ENCODE measurements around the gene SLC25A29.
A peak's percentile ranks its signal among the peaks of the same experiment; 100 is the strongest.
"Not testable (repeated sequence)": the region's sequence is repeated elsewhere in the genome, so short reads cannot be mapped to it uniquely, and the experiment has no call there.

The SLC25A29 gene

DNA sequence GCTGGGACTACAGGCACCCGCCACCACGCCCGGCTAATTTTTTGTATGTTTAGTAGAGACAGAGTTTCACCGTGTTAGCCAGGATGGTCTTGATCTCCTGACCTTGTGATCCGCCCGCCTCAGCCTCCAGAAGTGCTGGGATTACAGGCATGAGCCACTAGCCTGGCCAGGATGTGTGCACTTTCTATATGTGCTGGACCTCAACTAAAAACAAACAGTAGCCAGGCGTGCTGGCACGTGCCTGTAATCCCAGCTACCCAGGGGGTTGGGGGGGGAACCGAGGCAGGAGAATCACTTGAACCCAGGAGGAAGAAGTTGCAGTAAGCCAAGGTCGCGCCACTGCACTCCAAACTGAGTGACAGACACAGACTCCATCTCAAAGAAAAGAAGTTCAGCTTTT lies 9.5 kb downstream of the SLC25A29 start:
- CTCF ChIA-PET: interaction anchor here (5.8 kb wide), 1 partner anchor 11 kb away, joined by 30 read pairs; no protein-coding TSS in a partner anchor
- H3K9me3 ChIP-seq (ENCODE audit: control insufficient read depth, insufficient read depth, low read depth, low read length); H3K27ac ChIP-seq (ENCODE audit: extremely low read depth, low read depth, low read length); H3K4me1 ChIP-seq (ENCODE audit: control insufficient read depth, insufficient read depth, low read length); POLR2A ChIA-PET; H3K4me3 ChIP-seq (ENCODE audit: low read depth, low read length): not testable (repeated sequence)
- H3K36me3 ChIP-seq (ENCODE audit: control insufficient read depth in 2 of 2, insufficient read depth in 1 of 2, low read length in 2 of 2): peaks cover 0 to 16% of the 10 kb centered on the region in 2 experiments; a peak in 2 of 3 replicates
- TF ChIP-seq, protein P1, sequence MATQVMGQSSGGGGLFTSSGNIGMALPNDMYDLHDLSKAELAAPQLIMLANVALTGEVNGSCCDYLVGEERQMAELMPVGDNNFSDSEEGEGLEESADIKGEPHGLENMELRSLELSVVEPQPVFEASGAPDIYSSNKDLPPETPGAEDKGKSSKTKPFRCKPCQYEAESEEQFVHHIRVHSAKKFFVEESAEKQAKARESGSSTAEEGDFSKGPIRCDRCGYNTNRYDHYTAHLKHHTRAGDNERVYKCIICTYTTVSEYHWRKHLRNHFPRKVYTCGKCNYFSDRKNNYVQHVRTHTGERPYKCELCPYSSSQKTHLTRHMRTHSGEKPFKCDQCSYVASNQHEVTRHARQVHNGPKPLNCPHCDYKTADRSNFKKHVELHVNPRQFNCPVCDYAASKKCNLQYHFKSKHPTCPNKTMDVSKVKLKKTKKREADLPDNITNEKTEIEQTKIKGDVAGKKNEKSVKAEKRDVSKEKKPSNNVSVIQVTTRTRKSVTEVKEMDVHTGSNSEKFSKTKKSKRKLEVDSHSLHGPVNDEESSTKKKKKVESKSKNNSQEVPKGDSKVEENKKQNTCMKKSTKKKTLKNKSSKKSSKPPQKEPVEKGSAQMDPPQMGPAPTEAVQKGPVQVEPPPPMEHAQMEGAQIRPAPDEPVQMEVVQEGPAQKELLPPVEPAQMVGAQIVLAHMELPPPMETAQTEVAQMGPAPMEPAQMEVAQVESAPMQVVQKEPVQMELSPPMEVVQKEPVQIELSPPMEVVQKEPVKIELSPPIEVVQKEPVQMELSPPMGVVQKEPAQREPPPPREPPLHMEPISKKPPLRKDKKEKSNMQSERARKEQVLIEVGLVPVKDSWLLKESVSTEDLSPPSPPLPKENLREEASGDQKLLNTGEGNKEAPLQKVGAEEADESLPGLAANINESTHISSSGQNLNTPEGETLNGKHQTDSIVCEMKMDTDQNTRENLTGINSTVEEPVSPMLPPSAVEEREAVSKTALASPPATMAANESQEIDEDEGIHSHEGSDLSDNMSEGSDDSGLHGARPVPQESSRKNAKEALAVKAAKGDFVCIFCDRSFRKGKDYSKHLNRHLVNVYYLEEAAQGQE (tag by site-specific recombination; IDR thresholded peaks at IDR 0.05): peak; percentile 55; the same call in 1 of the 2 replicates
- 0 out of 2 replicates have a peak, but pooled peaks have one; percentile 7 for TF ChIP-seq ZIC2 (tag by site-specific recombination; IDR thresholded peaks at IDR 0.05)

DNA sequence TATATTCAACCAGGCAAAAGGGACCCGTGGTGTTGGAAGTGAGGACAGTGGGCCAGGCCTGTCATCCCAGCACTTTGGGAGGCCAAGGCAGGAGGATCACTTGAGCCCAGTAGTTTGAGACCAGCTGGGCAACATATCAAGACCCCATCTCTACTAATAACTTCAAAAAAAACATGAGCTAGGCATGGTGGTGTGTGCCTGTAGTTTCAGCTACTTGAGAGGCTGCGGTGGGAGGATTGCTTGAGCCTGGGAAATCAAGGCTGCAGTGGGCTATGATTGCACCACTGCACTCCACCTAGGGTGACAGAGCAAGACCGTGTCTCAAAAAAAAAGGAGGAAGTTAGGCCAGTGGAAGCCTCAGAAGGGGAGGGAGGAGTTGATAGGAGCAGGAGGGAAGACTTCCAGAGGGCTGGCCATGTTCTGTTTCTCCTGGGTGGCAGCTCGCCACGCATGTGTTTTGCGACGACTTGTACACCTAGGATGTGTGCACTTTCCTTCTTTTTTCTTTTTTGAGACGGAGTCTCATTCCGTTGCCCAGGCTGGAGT lies 10.1 kb downstream of the SLC25A29 start:
- Histone ChIP-seq H3K4me3 (ENCODE audit: low read depth, low read length) (no peak overlapping the region), H3K9me3 (ENCODE audit: control insufficient read depth, insufficient read depth, low read depth, low read length) (no peaks in the 10 kb centered on the region), H3K36me3 (ENCODE audit: control insufficient read depth in 2 of 2, insufficient read depth in 1 of 2, low read length in 2 of 2) (peaks cover 0 to 22% of the 10 kb centered on the region in 2 experiments; a peak in 2 of 3 replicates), H3K4me1 (ENCODE audit: control insufficient read depth, insufficient read depth, low read length) (no peaks in the 10 kb centered on the region), H3K27ac (ENCODE audit: extremely low read depth, low read depth, low read length) (no peak overlapping the region)
- POLR2A ChIA-PET: no interaction called here
- CTCF ChIA-PET: interaction anchor here (5.8 kb wide), 1 partner anchor 11 kb away, joined by 30 read pairs; no protein-coding TSS in a partner anchor
- TF ChIP-seq MYNN (tag by site-specific recombination; IDR thresholded peaks at IDR 0.05; ENCODE audit: borderline replicate concordance): no peak
- TF ChIP-seq, protein P2, sequence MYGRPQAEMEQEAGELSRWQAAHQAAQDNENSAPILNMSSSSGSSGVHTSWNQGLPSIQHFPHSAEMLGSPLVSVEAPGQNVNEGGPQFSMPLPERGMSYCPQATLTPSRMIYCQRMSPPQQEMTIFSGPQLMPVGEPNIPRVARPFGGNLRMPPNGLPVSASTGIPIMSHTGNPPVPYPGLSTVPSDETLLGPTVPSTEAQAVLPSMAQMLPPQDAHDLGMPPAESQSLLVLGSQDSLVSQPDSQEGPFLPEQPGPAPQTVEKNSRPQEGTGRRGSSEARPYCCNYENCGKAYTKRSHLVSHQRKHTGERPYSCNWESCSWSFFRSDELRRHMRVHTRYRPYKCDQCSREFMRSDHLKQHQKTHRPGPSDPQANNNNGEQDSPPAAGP (tag by site-specific recombination; IDR thresholded peaks at IDR 0.05): no peak
- TF ChIP-seq MEIS1 (CRISPR knock-in tag; IDR thresholded peaks at IDR 0.05; ENCODE audit: borderline replicate concordance): no peak
- TF ChIP-seq ZNF121 (tag by site-specific recombination; IDR thresholded peaks at IDR 0.05): peak; percentile 62; the same call in 1 of the 2 replicates

DNA sequence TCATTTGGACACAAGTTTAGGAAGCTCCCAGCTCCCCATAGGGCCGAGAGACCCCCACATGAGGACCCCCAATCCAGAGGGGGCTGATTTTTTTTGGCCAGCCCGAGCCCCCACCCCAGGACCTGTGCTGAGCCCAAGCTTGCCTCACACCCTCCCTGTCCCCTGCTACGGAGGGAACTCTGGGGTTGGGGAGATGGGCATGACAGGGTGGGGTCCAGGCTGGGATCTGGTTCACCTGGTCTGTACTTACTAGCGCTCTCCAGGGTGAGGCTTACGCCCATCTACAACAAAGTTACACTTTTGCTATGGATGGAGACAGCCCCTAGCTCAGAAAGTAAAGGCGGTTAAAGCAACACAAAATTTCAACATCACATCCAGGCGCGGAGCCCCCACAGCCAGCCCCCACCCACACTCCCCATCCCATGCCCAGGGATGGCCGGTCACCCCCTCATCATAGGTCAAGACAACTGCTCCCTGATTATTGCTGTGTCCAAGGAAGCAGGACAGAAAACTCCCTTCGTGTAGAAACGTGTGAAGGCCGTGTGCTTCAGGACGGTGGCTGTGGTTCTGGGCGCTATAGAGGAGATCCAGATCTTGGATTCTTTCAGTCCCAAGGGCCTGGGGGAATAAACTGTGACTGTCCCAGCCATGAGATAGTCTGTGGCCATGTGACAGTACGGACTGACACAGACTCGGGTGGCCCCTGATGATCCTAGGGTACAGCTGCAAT lies 10.7 kb downstream of the SLC25A29 start:
- CTCF ChIA-PET: interaction anchor here (5.8 kb wide), 1 partner anchor 10 kb away, joined by 30 read pairs; no protein-coding TSS in a partner anchor
- no peaks in the 10 kb centered on the region for H3K4me1 ChIP-seq (ENCODE audit: control insufficient read depth, insufficient read depth, low read length)
- peaks cover 0 to 27% of the 10 kb centered on the region in 2 experiments; a peak in 2 of 3 replicates for H3K36me3 ChIP-seq (ENCODE audit: control insufficient read depth in 2 of 2, insufficient read depth in 1 of 2, low read length in 2 of 2)
- TF ChIP-seq ZNF529 (tag by site-specific recombination; IDR thresholded peaks at IDR 0.05; ENCODE audit: insufficient replicate concordance) (no peak), ZSCAN23 (tag by site-specific recombination; IDR thresholded peaks at IDR 0.05) (no peak), ZNF214 (tag by site-specific recombination; IDR thresholded peaks at IDR 0.05; ENCODE audit: borderline replicate concordance) (no peak), ZNF114 (tag by site-specific recombination; IDR thresholded peaks at IDR 0.05) (no peak), ZNF654 (tag by site-specific recombination; IDR thresholded peaks at IDR 0.05; ENCODE audit: low read depth) (no peak), ZSCAN16 (tag by site-specific recombination; IDR thresholded peaks at IDR 0.05) (no peak), ZNF596 (tag by site-specific recombination; IDR thresholded peaks at IDR 0.05) (no peak), ZBTB48 (tag by site-specific recombination; IDR thresholded peaks at IDR 0.05) (no peak), ZNF37A (tag by site-specific recombination; IDR thresholded peaks at IDR 0.05) (no peak)
- TF ChIP-seq, protein P3, sequence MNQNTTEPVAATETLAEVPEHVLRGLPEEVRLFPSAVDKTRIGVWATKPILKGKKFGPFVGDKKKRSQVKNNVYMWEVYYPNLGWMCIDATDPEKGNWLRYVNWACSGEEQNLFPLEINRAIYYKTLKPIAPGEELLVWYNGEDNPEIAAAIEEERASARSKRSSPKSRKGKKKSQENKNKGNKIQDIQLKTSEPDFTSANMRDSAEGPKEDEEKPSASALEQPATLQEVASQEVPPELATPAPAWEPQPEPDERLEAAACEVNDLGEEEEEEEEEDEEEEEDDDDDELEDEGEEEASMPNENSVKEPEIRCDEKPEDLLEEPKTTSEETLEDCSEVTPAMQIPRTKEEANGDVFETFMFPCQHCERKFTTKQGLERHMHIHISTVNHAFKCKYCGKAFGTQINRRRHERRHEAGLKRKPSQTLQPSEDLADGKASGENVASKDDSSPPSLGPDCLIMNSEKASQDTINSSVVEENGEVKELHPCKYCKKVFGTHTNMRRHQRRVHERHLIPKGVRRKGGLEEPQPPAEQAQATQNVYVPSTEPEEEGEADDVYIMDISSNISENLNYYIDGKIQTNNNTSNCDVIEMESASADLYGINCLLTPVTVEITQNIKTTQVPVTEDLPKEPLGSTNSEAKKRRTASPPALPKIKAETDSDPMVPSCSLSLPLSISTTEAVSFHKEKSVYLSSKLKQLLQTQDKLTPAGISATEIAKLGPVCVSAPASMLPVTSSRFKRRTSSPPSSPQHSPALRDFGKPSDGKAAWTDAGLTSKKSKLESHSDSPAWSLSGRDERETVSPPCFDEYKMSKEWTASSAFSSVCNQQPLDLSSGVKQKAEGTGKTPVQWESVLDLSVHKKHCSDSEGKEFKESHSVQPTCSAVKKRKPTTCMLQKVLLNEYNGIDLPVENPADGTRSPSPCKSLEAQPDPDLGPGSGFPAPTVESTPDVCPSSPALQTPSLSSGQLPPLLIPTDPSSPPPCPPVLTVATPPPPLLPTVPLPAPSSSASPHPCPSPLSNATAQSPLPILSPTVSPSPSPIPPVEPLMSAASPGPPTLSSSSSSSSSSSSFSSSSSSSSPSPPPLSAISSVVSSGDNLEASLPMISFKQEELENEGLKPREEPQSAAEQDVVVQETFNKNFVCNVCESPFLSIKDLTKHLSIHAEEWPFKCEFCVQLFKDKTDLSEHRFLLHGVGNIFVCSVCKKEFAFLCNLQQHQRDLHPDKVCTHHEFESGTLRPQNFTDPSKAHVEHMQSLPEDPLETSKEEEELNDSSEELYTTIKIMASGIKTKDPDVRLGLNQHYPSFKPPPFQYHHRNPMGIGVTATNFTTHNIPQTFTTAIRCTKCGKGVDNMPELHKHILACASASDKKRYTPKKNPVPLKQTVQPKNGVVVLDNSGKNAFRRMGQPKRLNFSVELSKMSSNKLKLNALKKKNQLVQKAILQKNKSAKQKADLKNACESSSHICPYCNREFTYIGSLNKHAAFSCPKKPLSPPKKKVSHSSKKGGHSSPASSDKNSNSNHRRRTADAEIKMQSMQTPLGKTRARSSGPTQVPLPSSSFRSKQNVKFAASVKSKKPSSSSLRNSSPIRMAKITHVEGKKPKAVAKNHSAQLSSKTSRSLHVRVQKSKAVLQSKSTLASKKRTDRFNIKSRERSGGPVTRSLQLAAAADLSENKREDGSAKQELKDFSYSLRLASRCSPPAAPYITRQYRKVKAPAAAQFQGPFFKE (tag by site-specific recombination; IDR thresholded peaks at IDR 0.05; ENCODE audit: borderline replicate concordance): no peak
- POLR2A ChIA-PET: no interaction called here
- no peaks in the 10 kb centered on the region for H3K9me3 ChIP-seq (ENCODE audit: control insufficient read depth, insufficient read depth, low read depth, low read length)
- no peak overlapping the region for H3K27ac ChIP-seq (ENCODE audit: extremely low read depth, low read depth, low read length)
- no peak overlapping the region for H3K4me3 ChIP-seq (ENCODE audit: low read depth, low read length)
